ENCODE results near the gene AURKB.

- TF ChIP-seq CTCF (IDR thresholded peaks at IDR 0.05; ENCODE audit: low read depth, low read length) (no peak), EZH2phosphoT487 (IDR thresholded peaks at IDR 0.05; ENCODE audit: low read depth) (no peak)
Measured at GRCh38 chr17:8155231-8155995, 55.0 kb downstream of the AURKB start.
